Skeletal muscle cell (primary cell): ENCODE results near the gene MVK.
A peak's percentile ranks its signal among the peaks of the same experiment; 100 is the strongest.

Source experiments
- DNase-seq: peaks from one replicate; pipeline ENCODE4 v3.0.0-alpha.2; 2010; ENCODE audit warnings: low read depth
- H3K4me3 ChIP-seq: 2 replicates; pipeline ENCODE4 v1.5.1; 2011; ENCODE audit warnings: low read depth, mild to moderate bottlenecking, control low read depth, low read length, moderate library complexity

Gene MVK

GRCh38 chr12:109586385-109587296, 13.0 kb downstream of the MVK start:
- H3K4me3 ChIP-seq: no peak overlapping the region
- DNase-seq: no peak

- DNase-seq: no peak
- H3K4me3 ChIP-seq: no peak overlapping the region
These were observed 14.3 kb downstream of the MVK start for GRCh38 chr12:109587921-109588320.

- H3K4me3 ChIP-seq: no peak overlapping the region
- no peak for DNase-seq
These were observed 15.1 kb downstream of the MVK start for GRCh38 chr12:109588461-109589239.

GRCh38 chr12:109589240-109589590, 15.6 kb downstream of the MVK start:
- DNase-seq: no peak
- no peak overlapping the region for H3K4me3 ChIP-seq

- no peak overlapping the region for H3K4me3 ChIP-seq
- no peak for DNase-seq
These were observed 16.2 kb downstream of the MVK start for GRCh38 chr12:109589691-109590245.

- H3K4me3 ChIP-seq: no peak overlapping the region
- DNase-seq: no peak
These were observed 17.0 kb downstream of the MVK start for GRCh38 chr12:109590566-109590965.

GRCh38 chr12:109591041-109591440, 17.4 kb downstream of the MVK start:
- no peak for DNase-seq
- H3K4me3 ChIP-seq: no peak overlapping the region

GRCh38 chr12:109592195-109592904, 18.8 kb downstream of the MVK start:
- no peak overlapping the region for H3K4me3 ChIP-seq
- DNase-seq: no peak

- no peak for DNase-seq
- H3K4me3 ChIP-seq: no peak overlapping the region
These were observed 19.3 kb downstream of the MVK start for GRCh38 chr12:109592905-109593272.

- DNase-seq: no peak
These were observed 21.1 kb downstream of the MVK start for GRCh38 chr12:109594556-109595317.

GRCh38 chr12:109595321-109595902, 21.8 kb downstream of the MVK start:
- no peak for DNase-seq
- no peak overlapping the region for H3K4me3 ChIP-seq

More at GRCh38 chr12:109594556-109595317, 21.1 kb downstream of the MVK start:
- no peak overlapping the region for H3K4me3 ChIP-seq

- no peak for DNase-seq
- H3K4me3 ChIP-seq: no peak overlapping the region
These were observed 23.0 kb downstream of the MVK start for GRCh38 chr12:109596418-109597244.

- no peak overlapping the region for H3K4me3 ChIP-seq
- DNase-seq: no peak
These were observed 23.8 kb downstream of the MVK start for GRCh38 chr12:109597414-109597794.

GRCh38 chr12:109597795-109598427, 24.3 kb downstream of the MVK start:
- peak; percentile 51 for DNase-seq
- no peak overlapping the region for H3K4me3 ChIP-seq

- DNase-seq: no peak
- no peak overlapping the region for H3K4me3 ChIP-seq
These were observed 24.8 kb downstream of the MVK start for GRCh38 chr12:109598428-109598854.

GRCh38 chr12:109599087-109599486, 25.5 kb downstream of the MVK start:
- DNase-seq: no peak
- no peak overlapping the region for H3K4me3 ChIP-seq

GRCh38 chr12:109600481-109600880, 26.9 kb downstream of the MVK start:
- no peak for DNase-seq
- no peak overlapping the region for H3K4me3 ChIP-seq
